HepG2 (cell line): ENCODE results near the gene WAS. TPM values are rescaled to one million over a fixed set of nuclear protein-coding genes. Genes with fewer than 3 reads are reported as not detected.
A peak's percentile ranks its signal among the peaks of the same experiment; 100 is the strongest.

Experiments
- BRD4 ChIP-seq: sonication (generic); formaldehyde crosslinking; IDR thresholded peaks from 2 replicates; pipeline ENCODE4 v1.4.0; 2020; ENCODE audit warnings: missing genetic modification reagents
- FOXA3 ChIP-seq: IDR thresholded peaks from 2 replicates; pipeline ENCODE4 v1.6.1; 2016; ENCODE audit warnings: missing genetic modification reagents, missing compliant biosample characterization
- GLI4 ChIP-seq: sonication (generic); formaldehyde crosslinking; IDR thresholded peaks from 2 replicates; pipeline ENCODE4 v1.5.1; 2020; ENCODE audit warnings: missing genetic modification reagents, mild to moderate bottlenecking, moderate library complexity, borderline replicate concordance
- HDAC2 ChIP-seq: sonication (generic); formaldehyde crosslinking; IDR thresholded peaks from 2 replicates; pipeline ENCODE4 v1.4.0; 2020; ENCODE audit warnings: missing genetic modification reagents
- HIC2 ChIP-seq: sonication (generic); formaldehyde crosslinking; IDR thresholded peaks from 2 replicates; pipeline ENCODE4 v1.9.0; 2022; ENCODE audit warnings: low read depth, missing genetic modification reagents
- HOXA5 ChIP-seq: sonication (generic); formaldehyde crosslinking; IDR thresholded peaks from 2 replicates; pipeline ENCODE4 v1.4.0; 2020; ENCODE audit warnings: missing genetic modification reagents
- KAT7 ChIP-seq: IDR thresholded peaks from 2 replicates; pipeline ENCODE4 v1.6.1; 2018; ENCODE audit warnings: borderline replicate concordance, missing compliant biosample characterization
- MAZ ChIP-seq, 2 experiments: sonication (generic) in 1 of 2; formaldehyde crosslinking in 1 of 2; IDR thresholded peaks; 2 replicates each; pipeline versions ENCODE4 v1.5.0 to v1.6.1; 2012 to 2020; ENCODE audit warnings: low read depth in 2 of 2, mild to moderate bottlenecking in 2 of 2, borderline replicate concordance in 1 of 2, improper control_type of control experiment in 1 of 2, low read length in 1 of 2, missing genetic modification reagents in 1 of 2, moderate library complexity in 1 of 2
- MBNL3 ChIP-seq: fragments of 250-450 bp; sonication (Bioruptor Pico); conservative IDR thresholded peaks from 2 replicates; pipeline ENCODE4 v1.8.0; 2022; ENCODE audit warnings: mild to moderate bottlenecking, inconsistent platforms
- NR0B2 ChIP-seq: sonication (generic); formaldehyde crosslinking; IDR thresholded peaks from 2 replicates; pipeline ENCODE4 v1.4.0; 2020; ENCODE audit warnings: mild to moderate bottlenecking, missing genetic modification reagents
- RBM39 ChIP-seq: fragments of 200-400 bp; formaldehyde crosslinking; IDR thresholded peaks from one replicate; pipeline ENCODE4 v1.6.1; 2018; ENCODE audit warnings: antibody characterized with exemption, mild to moderate bottlenecking, low read depth, low read length; ENCODE audit not compliant: poor library complexity, severe bottlenecking
- REPIN1 ChIP-seq: sonication (generic); formaldehyde crosslinking; IDR thresholded peaks from 2 replicates; pipeline ENCODE4 v1.8.0; 2022; ENCODE audit warnings: missing genetic modification reagents, low read depth, mild to moderate bottlenecking, borderline replicate concordance
- TOPORS ChIP-seq: sonication (generic); formaldehyde crosslinking; IDR thresholded peaks from 2 replicates; pipeline ENCODE4 v1.8.0; 2023; ENCODE audit warnings: mild to moderate bottlenecking, missing genetic modification reagents
- ZIK1 ChIP-seq: sonication (generic); formaldehyde crosslinking; IDR thresholded peaks from 2 replicates; pipeline ENCODE4 v1.5.0; 2020; ENCODE audit warnings: mild to moderate bottlenecking, low read depth, missing genetic modification reagents, borderline replicate concordance
- ZNF225 ChIP-seq: sonication (generic); formaldehyde crosslinking; IDR thresholded peaks from 2 replicates; pipeline ENCODE4 v1.4.0; 2020; ENCODE audit warnings: mild to moderate bottlenecking, missing genetic modification reagents
- ZNF296 ChIP-seq: sonication (generic); formaldehyde crosslinking; conservative IDR thresholded peaks from 2 replicates; pipeline ENCODE4 v1.5.0; 2020; ENCODE audit warnings: mild to moderate bottlenecking, missing genetic modification reagents
- ZNF326 ChIP-seq: sonication (generic); formaldehyde crosslinking; IDR thresholded peaks from 2 replicates; pipeline ENCODE4 v1.4.0; 2020; ENCODE audit warnings: missing genetic modification reagents, borderline replicate concordance
- ZNF343 ChIP-seq: sonication (generic); formaldehyde crosslinking; IDR thresholded peaks from 2 replicates; pipeline ENCODE4 v1.4.0; 2020; ENCODE audit warnings: mild to moderate bottlenecking, missing genetic modification reagents
- ZNF670 ChIP-seq: sonication (generic); formaldehyde crosslinking; IDR thresholded peaks from 2 replicates; pipeline ENCODE4 v1.8.0; 2022; ENCODE audit warnings: mild to moderate bottlenecking, missing genetic modification reagents, borderline replicate concordance
- ZNF7 ChIP-seq: IDR thresholded peaks from 2 replicates; pipeline ENCODE4 v1.6.1; 2016; ENCODE audit warnings: missing biosample characterization, missing genetic modification reagents
- polyA plus RNA-seq, 8 experiments: library from polyadenylated mRNA; depleted of rRNA in 3 of 8; stranded (reverse) in 7 of 8; unstranded in 1 of 8; fragments of >200 nt; fragmentation: Illumina TruSeq in 4 of 8; extraction: Trizol in 4 of 8; gene quantifications; 2 replicates each; pipeline versions ENCODE4 v1.2.1 to v1.2.3, GENCODE V29; 2011 to 2016; ENCODE audit warnings: low read depth in 4 of 8, missing spikeins in 1 of 8, mixed read lengths in 1 of 8; ENCODE audit not compliant: insufficient read depth in 1 of 8
- total RNA-seq, 5 experiments: library from RNA; depleted of rRNA; stranded (reverse); fragments of >200 nt; fragmentation: Illumina TruSeq; extraction: Trizol; gene quantifications; 2 replicates each; pipeline ENCODE4 v1.2.3, GENCODE V29; 2016; ENCODE audit warnings: low read depth in 1 of 5
- TF ChIP-seq, protein P1 (sequence below): sonication (generic); formaldehyde crosslinking; IDR thresholded peaks from 2 replicates; pipeline ENCODE4 v1.4.0; 2020; ENCODE audit warnings: missing genetic modification reagents, borderline replicate concordance

Gene WAS
- total and polyA plus RNA-seq, 2 of the 13 experiments (the other 11 are each of a cell fraction or from before 2014, with no cell fraction given) = 0.11 TPM; not detected in 1

DNA sequence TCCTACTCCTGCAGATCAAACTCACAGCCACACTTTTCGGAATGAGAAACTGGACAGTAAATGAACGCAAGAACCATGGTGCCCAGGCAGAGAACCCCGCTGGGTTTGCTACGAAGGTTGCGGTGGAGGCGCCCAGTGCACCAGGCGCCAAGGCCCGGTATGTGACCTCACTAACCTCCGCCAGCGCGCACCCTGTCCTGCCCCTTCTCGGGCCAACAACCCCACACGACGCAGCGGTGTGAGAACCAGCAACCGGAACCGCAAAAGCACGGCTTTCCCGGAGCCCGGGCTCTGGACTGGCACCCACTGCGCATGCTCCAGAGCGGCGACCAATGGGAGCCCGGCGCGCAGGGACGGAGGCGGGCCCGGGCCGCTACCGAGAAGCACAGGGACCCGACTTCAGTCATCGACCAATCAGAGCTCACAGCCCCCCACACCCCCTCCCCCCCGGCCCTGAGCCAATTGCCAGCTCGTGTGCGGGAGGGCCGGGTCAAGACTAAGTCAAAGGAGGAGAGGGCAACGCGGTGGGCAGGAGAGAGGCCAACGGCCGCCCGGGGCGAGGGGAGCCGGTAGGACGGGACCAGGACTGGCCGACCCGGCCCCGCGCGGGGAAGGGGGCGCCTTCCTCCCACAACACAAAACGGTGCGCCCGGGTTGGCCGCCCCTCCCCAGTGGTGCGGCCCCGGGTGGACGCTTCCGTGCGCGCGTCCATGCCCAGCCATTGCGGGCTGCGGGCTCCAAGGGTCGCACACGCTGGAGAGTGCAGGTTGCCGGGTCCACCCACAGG is 7.3 kb upstream of the WAS start (continued):
- TF ChIP-seq HIC2 (CRISPR knock-in tag) (0 out of 2 replicates have a peak, but pooled peaks have one; percentile 54), RBM39 (peak; percentile 39), ZNF296 (no peak), GLI4 (CRISPR knock-in tag) (no peak), ZNF7 (CRISPR knock-in tag) (no peak), REPIN1 (peak; percentile 56; the same call in 1 of the 2 replicates), TOPORS (CRISPR knock-in tag) (peak; percentile 67), ZIK1 (CRISPR knock-in tag) (no peak), BRD4 (CRISPR knock-in tag) (peak; percentile 46; the same call in 1 of the 2 replicates), ZNF343 (CRISPR knock-in tag) (peak; percentile 46; the same call in 1 of the 2 replicates), MAZ (IDR thresholded peaks at IDR 0.05; ENCODE audit: borderline replicate concordance, low read depth, low read length) (no peak), MAZ (CRISPR knock-in tag; IDR thresholded peaks at IDR 0.05; ENCODE audit: low read depth) (no peak), FOXA3 (CRISPR knock-in tag) (no peak; the same call in 1 of the 2 replicates), KAT7 (CRISPR knock-in tag) (no peak; the same call in 1 of the 2 replicates), ZNF670 (CRISPR knock-in tag) (peak; percentile 48; the same call in 1 of the 2 replicates), ZNF326 (CRISPR knock-in tag) (no peak), HDAC2 (no peak), ZNF225 (no peak), MBNL3 (CRISPR knock-in tag) (no peak), HOXA5 (CRISPR knock-in tag) (no peak), NR0B2 (no peak)
- TF ChIP-seq, protein P1, sequence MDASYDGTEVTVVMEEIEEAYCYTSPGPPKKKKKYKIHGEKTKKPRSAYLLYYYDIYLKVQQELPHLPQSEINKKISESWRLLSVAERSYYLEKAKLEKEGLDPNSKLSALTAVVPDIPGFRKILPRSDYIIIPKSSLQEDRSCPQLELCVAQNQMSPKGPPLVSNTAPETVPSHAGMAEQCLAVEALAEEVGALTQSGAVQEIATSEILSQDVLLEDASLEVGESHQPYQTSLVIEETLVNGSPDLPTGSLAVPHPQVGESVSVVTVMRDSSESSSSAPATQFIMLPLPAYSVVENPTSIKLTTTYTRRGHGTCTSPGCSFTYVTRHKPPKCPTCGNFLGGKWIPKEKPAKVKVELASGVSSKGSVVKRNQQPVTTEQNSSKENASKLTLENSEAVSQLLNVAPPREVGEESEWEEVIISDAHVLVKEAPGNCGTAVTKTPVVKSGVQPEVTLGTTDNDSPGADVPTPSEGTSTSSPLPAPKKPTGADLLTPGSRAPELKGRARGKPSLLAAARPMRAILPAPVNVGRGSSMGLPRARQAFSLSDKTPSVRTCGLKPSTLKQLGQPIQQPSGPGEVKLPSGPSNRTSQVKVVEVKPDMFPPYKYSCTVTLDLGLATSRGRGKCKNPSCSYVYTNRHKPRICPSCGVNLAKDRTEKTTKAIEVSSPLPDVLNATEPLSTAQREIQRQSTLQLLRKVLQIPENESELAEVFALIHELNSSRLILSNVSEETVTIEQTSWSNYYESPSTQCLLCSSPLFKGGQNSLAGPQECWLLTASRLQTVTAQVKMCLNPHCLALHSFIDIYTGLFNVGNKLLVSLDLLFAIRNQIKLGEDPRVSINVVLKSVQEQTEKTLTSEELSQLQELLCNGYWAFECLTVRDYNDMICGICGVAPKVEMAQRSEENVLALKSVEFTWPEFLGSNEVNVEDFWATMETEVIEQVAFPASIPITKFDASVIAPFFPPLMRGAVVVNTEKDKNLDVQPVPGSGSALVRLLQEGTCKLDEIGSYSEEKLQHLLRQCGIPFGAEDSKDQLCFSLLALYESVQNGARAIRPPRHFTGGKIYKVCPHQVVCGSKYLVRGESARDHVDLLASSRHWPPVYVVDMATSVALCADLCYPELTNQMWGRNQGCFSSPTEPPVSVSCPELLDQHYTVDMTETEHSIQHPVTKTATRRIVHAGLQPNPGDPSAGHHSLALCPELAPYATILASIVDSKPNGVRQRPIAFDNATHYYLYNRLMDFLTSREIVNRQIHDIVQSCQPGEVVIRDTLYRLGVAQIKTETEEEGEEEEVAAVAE (CRISPR knock-in tag) = peak; percentile 50; the same call in 1 of the 2 replicates
